ENCODE measurements around the gene FAM168A.

FAM168A gene

GRCh38 chr11:73388265-73389133 lies 209.4 kb downstream of the FAM168A start:
- DNase-seq (ENCODE audit: low read depth) = no peak

DNA sequence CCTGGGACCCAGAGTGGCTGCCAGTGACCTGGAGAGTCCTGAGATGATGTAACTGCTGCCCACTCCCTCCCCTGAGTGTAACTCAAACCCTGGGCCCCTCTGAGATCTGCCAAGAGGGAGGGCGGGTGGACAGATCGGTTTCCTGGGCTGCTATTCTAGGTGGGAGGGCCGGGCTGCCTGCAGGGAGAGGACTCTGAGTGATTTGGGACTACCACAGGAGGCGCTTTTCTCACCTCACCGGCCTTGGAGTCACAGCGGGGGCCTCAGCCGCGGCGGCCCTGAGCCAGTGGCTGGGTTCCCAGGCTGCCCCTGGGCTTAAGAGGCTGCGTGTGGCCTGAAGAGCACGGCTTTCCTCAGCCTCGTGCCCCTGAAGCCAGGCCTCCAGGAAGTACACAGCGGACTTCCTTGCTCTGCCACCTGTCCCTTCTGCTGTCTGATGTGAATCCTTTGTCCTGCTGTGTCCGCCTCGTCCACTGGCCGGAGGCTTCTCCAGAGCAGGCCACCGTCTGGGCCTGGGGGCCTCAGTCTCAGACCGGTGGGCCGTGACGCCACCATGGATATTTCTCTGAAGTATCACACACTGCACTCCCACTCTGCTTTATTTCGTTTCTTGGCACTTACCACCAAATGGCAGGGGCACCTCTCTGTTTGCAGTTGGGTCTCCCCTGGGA lies 210.2 kb downstream of the FAM168A start:
- DNase-seq (ENCODE audit: low read depth) = no peak

DNA sequence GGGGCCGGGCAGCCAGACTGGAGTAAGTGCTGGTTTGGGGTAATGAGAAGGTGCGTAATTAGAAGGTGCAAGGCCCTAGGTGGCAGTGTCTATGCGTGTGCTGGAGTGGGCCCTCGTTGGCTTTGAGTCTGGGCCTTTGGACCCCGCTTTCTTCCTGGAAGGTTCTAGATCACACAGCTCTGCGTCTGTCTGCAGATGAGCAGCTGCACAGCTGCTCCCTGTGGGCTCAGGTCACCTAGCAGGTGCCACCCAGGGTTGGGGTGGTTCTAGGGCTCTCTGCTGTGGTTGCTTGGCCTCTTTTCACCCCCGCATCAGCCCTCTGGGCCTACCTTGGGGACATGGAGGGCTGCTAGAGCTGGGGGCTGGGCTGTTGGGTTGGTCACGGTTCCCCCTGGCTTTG lies 211.4 kb downstream of the FAM168A start:
- no peak for DNase-seq (ENCODE audit: low read depth)

GRCh38 chr11:73386016-73386415 lies 211.9 kb downstream of the FAM168A start:
- no peak for DNase-seq (ENCODE audit: low read depth)

DNA sequence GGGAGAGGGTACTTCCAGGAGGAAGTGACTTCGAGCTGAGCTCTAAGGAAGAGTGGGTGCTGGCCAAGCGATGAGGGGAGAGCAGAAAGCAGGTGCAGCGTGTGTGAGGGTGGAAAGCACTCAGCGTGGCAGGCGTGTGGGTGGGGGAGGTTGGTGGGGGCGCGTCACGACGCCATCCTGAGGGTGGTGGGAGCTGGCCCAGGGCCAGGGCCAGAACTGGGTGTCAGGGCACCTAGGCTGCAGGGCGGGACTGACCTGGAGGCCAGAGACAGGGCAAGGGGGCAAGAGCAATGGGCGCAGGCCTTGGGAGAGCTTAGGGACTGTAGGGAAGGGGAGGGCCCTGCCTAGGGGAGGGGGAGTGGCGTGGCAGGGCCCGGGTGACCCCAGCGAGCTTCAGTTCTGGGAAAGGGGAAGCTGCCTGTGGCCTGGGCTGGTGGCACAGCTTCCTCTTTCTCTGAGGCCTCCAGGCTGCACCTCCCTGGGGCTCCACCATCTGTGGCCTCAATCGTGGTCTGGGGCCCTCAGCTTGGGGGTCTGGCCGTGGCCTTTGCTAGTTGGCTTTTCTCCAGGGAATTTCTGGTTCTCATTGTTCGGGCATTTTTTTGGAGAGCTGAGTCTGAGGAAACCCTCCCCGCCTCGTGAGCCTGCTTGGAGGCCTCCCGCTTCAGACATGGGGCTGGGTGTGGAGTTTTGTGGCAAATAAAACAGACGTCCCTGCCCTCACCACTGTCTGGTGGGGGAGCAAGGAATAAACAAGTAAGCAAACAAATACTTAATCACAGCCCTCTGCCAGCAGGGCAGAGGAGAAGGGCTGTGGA lies 212.8 kb downstream of the FAM168A start:
- DNase-seq (ENCODE audit: low read depth) = no peak

GRCh38 chr11:73384531-73384871 lies 213.4 kb downstream of the FAM168A start:
- no peak for DNase-seq (ENCODE audit: low read depth)

DNA sequence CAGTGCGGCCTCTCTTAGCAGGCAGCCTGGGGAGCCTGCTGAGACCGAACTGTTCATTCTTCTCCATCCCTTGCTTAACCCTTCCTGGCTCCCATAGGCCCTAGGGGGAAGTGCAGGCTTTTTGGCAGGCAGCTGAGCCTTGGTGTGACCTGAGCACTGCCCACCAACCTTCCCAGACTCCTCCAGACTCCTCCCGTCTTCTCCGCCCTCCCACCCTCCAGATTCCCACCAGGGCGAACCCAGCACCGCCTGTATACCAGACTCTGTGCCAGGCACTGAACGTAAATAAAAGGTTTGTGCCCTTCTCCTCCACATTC lies 213.8 kb downstream of the FAM168A start:
- DNase-seq (ENCODE audit: low read depth) = no peak

DNA sequence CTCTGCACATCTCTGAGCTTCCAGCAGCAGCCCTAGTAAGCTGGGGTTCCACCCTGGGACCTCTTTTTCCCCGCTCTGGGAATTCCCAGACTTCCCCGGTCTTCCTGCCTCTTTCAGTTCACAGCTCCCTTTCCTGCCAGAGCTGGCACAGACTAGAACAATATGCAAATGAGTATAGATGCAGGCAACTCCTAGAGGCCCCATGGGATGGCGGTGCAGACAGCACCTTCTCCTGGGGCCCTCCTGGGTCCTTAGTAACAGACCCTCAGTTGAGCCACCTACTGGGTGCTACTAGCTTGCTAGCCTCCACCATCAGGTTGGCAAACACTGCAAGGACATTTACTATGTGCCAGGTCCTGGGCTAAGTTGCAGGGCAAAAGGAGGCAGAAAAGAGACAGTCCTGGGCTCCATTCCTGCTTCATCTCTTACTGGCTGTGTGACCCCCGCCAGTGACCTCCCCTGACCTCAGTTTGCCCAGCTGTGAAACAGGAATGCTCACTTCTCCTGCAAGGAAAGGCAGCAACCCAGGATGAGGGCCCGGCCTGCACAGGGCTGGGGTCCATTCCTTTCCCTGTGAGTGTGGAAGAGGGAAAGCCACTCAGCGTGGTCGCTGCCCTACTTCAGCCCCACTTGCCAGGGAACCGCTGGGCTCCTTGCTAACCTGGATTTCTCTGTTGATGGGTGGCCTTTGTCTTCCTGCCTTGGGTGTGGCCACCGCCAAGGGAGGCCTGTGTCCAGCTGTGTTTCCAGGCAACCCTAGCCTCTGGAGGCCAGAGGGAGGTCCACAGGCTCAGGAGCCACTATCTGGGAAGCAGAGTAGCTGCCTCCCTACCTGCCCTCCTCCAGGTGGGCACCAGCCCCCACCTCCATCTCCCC lies 214.4 kb downstream of the FAM168A start:
- DNase-seq (ENCODE audit: low read depth) = no peak

- no peak for DNase-seq (ENCODE audit: low read depth)
These were observed 215.2 kb downstream of the FAM168A start for GRCh38 chr11:73382747-73383146.

GRCh38 chr11:73382183-73382582 lies 215.7 kb downstream of the FAM168A start:
- DNase-seq (ENCODE audit: low read depth) = no peak

DNA sequence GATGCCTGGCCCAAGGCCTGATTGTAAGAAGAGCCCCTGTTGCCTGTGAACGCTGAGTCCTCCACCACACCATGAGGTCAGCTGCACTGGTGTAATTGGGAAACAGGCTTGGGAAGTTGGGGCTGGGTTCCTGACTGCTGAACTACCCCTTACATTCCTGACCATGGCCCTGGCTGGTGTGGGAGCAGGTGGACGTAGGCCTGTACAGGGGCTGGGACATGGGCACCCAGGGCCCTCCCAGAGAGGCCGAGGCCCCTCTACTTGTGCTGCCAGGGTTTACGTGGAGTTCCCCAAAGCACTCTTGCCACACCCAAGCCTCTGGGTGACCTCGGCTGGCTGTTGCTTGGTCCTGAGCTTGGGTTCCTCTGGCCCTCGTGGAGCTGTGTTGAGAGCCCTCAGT lies 216.3 kb downstream of the FAM168A start:
- no peak for DNase-seq (ENCODE audit: low read depth)

- DNase-seq (ENCODE audit: low read depth) = no peak
These were observed 217.0 kb downstream of the FAM168A start for GRCh38 chr11:73380897-73381410.

GRCh38 chr11:73380331-73380730 lies 217.6 kb downstream of the FAM168A start:
- DNase-seq (ENCODE audit: low read depth) = no peak

DNA sequence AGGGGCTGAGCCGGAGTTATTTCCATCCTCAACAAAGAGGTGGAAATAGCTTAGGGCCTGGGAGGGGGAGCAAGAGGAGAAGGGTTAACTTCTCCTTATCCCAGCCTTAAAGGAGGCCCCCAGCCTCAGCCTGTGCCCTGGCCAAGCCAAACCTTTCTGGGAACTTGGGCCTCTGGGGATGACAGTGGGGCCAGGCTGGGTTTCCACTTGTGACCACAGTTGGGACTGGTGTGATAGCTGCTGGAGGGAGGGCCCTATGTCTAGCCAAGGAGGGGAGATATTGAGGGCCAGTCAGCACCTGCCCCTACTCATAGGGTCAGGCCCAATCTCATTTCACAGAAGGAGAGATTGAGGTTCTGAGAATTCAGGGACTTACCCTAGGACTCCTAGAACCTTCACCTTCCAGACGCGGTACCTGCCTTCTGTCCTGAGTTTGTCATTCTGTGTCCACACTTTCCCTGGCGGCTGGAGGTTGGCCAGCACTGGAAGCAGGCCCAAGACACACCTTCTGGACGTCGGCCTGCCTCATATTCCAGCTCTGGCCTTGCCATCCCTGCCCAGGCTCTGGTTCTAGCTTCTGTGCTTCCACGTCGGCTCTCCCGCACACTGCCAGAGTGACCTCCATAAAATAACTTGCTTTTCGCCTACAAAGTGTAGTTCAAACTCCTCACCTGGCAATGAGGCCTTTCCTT lies 218.6 kb downstream of the FAM168A start:
- no peak for DNase-seq (ENCODE audit: low read depth)

GRCh38 chr11:73376803-73377629 lies 220.9 kb downstream of the FAM168A start:
- DNase-seq (ENCODE audit: low read depth) = peak; percentile 54

DNA sequence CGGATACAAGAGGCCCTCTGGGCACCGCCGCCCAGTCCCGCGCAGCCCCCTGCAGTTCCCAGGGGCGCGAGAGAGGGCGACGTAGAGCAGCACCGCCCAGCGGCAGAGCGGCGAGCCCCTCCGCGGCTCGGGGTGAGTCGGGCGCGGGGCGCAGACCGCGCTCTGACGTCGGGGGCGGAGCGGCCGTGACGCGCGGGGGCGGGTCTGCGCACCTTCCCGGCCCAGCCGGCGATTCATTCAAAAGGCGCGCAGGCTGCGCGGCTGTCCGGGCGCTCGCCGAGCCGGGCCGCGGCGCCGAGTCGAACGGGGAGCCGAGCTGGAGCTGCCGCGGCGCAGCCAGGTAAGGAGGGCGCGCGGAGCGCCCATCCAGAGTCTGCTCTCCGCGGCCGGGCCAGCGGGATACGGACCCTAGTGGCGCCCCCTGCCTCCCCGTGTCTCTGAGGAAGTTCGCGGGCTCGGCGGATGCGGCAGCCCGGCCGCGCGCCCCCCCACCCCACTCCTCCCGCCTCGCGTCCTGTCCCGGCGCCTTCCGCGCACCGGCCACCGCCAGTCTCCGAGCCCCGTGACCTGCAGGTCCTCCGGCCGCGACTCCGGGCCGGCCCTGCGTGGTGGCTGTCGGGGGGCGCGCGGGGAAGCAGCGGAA lies 221.6 kb downstream of the FAM168A start, which contains the start of gene RELT:
TSS of gene RELT (plus strand) at position 240 of the 643 bp plus-strand sequence. CDS start 12,738 bp downstream, outside the sequence.
- DNase-seq (ENCODE audit: low read depth) = peak; percentile 97

DNA sequence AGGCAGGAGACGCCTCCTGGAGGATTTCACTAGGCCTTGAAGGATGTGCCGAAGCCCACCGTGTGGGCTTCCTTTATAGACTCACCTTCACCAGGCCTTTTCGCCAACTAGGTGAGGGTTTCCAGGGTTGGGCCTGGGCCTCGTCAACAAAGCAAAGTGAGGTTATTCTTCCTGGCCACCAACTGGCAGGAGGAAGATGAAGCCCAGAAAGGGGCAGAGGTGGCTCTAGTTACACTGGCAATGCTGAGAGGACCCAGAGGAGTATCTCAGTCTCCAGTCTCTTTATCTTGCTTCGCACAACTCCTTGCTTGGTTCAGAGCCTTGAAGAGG lies 222.1 kb downstream of the FAM168A start:
- no peak for DNase-seq (ENCODE audit: low read depth)

GRCh38 chr11:73374151-73374550 lies 223.8 kb downstream of the FAM168A start:
- no peak for DNase-seq (ENCODE audit: low read depth)

DNA sequence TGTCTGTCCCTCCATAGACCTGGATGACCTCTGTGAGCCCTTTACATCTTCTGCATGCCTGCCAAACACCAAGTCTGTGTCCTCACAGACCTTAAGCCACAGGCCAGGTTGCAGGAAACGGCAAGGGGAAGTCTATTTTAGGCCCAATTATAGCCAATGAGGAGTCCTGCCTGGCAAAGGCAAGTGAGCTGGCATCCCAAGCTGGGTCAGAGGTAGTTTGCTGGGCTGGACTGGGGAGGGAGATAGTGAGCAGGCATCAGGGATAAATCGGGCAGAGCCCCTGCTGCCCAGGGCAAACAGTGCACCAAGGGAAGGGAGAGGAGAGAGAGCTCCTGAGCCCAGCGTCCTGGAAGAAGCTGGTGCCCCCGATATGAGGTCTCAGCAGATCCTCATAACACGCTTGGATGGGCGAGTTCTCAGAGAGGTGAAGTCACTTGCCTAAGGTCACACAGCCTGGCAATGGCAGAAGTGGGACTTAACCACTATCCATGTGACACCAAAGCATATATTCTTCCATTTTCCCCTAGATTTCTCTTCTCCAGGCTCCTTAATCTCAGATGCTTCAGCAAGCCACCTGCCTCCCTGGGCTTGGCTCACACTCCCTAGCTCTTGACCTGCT lies 225.4 kb downstream of the FAM168A start:
- DNase-seq (ENCODE audit: low read depth) = no peak
